ENCODE results near the gene RTN4R. TPM values are rescaled to one million over a fixed set of nuclear protein-coding genes. Genes with fewer than 3 reads are reported as not detected.

Gene RTN4R
- total RNA-seq, 4 donors from 2014 or later: 0.64 to 22.8 (median 3.0) TPM; not detected in 1

DNA sequence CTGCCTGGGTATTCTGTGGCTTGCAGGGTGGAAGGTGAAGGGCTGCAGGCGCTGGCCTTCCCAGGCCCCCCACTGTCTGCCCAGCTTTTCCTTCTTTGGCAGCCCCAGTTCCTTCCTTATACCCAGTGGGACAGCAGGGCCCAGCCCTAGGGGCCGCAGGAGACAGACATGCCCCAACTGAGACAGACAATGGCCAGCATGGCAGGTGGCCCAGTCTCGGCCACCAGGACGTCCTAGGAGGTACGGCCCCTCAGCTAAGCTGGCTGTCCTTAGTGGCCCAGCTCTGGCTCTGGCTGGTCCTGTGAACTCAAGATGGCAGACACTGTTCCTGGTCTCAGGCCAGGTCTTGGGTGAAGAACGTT is 35.9 kb downstream of the RTN4R start:
- DNase-seq: no peak
- TF ChIP-seq POLR2A (IDR thresholded peaks at IDR 0.05) (no peak), EP300 (IDR thresholded peaks at IDR 0.05; ENCODE audit: low read depth) (no peak), POLR2AphosphoS5 (IDR thresholded peaks at IDR 0.05) (no peak)
- TF ChIP-seq, protein P1, sequence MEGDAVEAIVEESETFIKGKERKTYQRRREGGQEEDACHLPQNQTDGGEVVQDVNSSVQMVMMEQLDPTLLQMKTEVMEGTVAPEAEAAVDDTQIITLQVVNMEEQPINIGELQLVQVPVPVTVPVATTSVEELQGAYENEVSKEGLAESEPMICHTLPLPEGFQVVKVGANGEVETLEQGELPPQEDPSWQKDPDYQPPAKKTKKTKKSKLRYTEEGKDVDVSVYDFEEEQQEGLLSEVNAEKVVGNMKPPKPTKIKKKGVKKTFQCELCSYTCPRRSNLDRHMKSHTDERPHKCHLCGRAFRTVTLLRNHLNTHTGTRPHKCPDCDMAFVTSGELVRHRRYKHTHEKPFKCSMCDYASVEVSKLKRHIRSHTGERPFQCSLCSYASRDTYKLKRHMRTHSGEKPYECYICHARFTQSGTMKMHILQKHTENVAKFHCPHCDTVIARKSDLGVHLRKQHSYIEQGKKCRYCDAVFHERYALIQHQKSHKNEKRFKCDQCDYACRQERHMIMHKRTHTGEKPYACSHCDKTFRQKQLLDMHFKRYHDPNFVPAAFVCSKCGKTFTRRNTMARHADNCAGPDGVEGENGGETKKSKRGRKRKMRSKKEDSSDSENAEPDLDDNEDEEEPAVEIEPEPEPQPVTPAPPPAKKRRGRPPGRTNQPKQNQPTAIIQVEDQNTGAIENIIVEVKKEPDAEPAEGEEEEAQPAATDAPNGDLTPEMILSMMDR (IDR thresholded peaks at IDR 0.05): no peak
- WGBS, 2 donors (ENCODE audit: low coverage in 1 of 2): 87% methylated on average over 6 of the region's 6 CpGs; no CpG with 5 or more reads in 1 of the 2 donors
- Histone ChIP-seq H3K36me3 (no peaks in the 10 kb centered on the region), H3K27me3 (no peaks in the 10 kb centered on the region), H3K4me1 (no peaks in the 10 kb centered on the region), H3K4me3 (no peak overlapping the region), H3K9me3 (no peaks in the 10 kb centered on the region), H3K27ac (no peak overlapping the region)
- in situ Hi-C loops (cut with MboI; ENCODE audit: low pct_ligation_motif_present in 1 of 4, low pct_unique_long_range_greater_than_20kb in 1 of 4, low sequenced_read_pairs in 3 of 4) (no loop called here), intact Hi-C loops (cut with DNase I; ENCODE audit: low total_unique reads) (no loop called here)

DNA sequence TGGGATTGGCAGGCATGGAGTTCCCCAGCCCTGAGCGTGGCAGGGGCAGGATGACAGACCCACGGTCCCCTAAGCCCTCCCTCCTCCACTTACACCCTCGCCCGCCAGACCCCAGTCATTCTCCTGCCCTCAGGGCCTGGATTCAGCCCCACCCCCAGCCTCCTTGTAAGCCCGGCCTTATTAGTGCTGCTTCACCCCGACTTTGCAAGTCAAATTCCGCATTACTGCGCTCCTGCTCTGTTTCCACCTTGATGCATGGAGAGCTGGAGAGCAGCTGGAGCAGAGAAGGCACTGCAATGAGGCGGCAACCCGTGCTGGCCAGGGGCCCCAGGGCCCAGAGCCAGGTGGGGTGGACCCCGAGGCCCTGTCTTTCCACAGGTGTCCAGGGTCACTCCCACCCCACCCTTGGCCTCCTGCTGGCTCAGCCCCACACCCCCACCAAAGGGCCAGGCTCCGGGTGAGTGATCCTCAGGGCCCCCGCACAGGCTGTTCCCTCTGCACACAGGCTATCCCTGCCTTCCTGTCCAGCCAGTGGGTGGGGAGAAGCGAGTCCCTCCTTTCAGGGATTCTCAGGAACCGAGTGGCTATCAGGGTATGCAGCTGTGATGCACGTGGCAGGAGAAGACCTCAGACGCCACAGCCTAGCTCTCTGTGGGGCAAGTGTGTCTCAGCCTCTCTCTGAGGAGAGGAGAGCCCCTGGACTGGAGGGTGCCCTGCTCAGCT is 36.4 kb downstream of the RTN4R start:
- Histone ChIP-seq H3K4me3 (no peak overlapping the region), H3K27ac (no peak overlapping the region), H3K4me1 (no peaks in the 10 kb centered on the region), H3K36me3 (no peaks in the 10 kb centered on the region), H3K9me3 (no peaks in the 10 kb centered on the region), H3K27me3 (no peaks in the 10 kb centered on the region)
- no peak for DNase-seq
- intact Hi-C loops (cut with DNase I; ENCODE audit: low total_unique reads) (no loop called here), in situ Hi-C loops (cut with MboI; ENCODE audit: low pct_ligation_motif_present in 1 of 4, low pct_unique_long_range_greater_than_20kb in 1 of 4, low sequenced_read_pairs in 3 of 4) (no loop called here)
- WGBS, 2 donors (ENCODE audit: low coverage in 1 of 2): 72% methylated on average over 17 of the region's 17 CpGs; no CpG with 5 or more reads in 1 of the 2 donors
- TF ChIP-seq, protein P1 (IDR thresholded peaks at IDR 0.05): no peak
- TF ChIP-seq POLR2A (IDR thresholded peaks at IDR 0.05): no peak
- no peak for TF ChIP-seq EP300 (IDR thresholded peaks at IDR 0.05; ENCODE audit: low read depth)
- TF ChIP-seq POLR2AphosphoS5 (IDR thresholded peaks at IDR 0.05): no peak

DNA sequence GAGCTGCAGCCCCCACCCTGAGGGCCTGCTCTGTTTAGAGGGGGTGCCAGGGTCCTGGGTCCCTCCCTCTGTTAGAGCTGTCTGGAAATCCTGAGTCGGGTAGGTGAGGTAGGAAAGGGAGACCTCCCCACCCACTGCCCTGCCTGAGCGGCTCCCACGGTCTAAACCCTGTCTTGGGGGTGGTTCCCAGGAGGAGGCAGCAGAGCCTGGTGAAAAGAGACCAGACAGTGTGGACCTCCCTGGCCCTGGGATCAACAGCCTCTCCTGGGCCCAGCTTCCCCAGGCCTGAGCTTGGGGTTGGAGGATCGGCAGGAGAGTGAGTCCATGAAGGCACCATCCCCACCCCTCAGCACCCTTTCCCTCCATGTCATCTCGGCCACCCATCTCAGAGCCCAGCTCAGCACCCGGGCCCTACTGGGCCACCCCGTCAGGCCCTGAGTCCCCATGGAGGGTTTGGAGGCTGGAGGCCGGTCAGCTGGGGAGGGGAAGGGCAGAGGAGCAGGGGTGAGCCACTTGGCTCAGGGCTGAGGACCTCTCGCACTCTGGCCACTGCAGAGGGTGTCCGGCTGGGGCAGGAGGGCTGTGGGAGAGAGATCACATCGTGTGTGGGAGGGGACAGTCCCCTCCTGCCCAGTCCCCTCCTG is 37.2 kb downstream of the RTN4R start:
- no peaks in the 10 kb centered on the region for H3K9me3 ChIP-seq
- intact Hi-C loops (cut with DNase I; ENCODE audit: low total_unique reads): no loop called here
- DNase-seq: no peak
- no peak overlapping the region for H3K27ac ChIP-seq
- in situ Hi-C loops (cut with MboI; ENCODE audit: low pct_ligation_motif_present in 1 of 4, low pct_unique_long_range_greater_than_20kb in 1 of 4, low sequenced_read_pairs in 3 of 4): no loop called here
- H3K27me3 ChIP-seq: no peaks in the 10 kb centered on the region
- no peaks in the 10 kb centered on the region for H3K4me1 ChIP-seq
- TF ChIP-seq EP300 (IDR thresholded peaks at IDR 0.05; ENCODE audit: low read depth): no peak
- TF ChIP-seq, protein P1 (IDR thresholded peaks at IDR 0.05): no peak
- no peak for TF ChIP-seq POLR2A (IDR thresholded peaks at IDR 0.05)
- TF ChIP-seq POLR2AphosphoS5 (IDR thresholded peaks at IDR 0.05): no peak
- no peaks in the 10 kb centered on the region for H3K36me3 ChIP-seq
- 85% methylated on average over 11 of the region's 11 CpGs; no CpG with 5 or more reads in 1 of the 2 donors for WGBS, 2 donors (ENCODE audit: low coverage in 1 of 2)
- H3K4me3 ChIP-seq: no peak overlapping the region

DNA sequence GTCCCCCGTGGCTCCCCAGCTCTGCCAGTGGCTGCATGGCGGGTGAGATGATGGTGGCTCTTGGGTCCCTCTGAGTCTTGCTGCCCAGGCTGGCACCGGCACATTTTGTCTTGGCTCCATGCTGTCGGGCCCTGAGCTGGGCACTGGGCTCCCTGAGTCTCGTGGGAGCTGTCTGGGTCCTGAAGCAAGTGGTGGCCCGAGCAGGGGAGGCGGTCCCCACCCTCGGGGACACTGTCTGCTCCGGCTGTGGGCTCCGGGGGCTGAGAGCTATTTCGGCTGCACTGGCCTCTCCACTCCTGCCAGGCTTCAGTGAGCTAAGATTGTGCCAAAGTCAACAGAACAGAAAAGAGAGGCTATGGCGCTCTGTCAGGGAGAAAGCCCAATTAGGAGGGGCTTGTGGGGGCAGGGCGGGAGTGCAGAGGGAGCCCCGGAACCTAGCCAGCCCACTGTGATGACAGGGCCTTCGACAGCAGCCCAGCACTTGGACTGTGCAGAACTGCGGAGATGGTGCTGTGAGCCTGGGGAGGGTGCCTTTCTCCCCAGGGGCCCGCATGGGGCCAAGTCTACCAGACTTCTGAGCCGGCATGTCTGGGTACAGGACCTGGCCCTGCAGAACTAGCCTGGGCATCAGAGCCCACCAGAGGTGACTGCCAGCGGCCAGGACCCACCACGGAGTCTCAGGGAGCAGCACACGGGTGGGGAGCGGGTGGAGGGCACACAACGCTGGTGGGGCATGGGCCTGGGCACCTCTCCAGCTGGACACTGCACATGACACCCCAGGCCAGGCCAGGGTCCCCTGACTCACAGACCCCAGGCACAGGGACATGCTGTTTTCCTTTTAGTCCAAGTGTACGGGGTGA is 38.0 kb downstream of the RTN4R start:
- Histone ChIP-seq H3K27ac (no peak overlapping the region), H3K27me3 (no peaks in the 10 kb centered on the region), H3K4me3 (no peak overlapping the region), H3K36me3 (no peaks in the 10 kb centered on the region), H3K9me3 (no peaks in the 10 kb centered on the region), H3K4me1 (no peaks in the 10 kb centered on the region)
- in situ Hi-C loops (cut with MboI; ENCODE audit: low pct_ligation_motif_present in 1 of 4, low pct_unique_long_range_greater_than_20kb in 1 of 4, low sequenced_read_pairs in 3 of 4) (no loop called here), intact Hi-C loops (cut with DNase I; ENCODE audit: low total_unique reads) (no loop called here)
- 40 to 62% methylated on average over 1 to 16 of the region's 24 CpGs for WGBS, 2 donors (ENCODE audit: low coverage in 1 of 2)
- TF ChIP-seq POLR2AphosphoS5 (IDR thresholded peaks at IDR 0.05): no peak
- TF ChIP-seq, protein P1 (IDR thresholded peaks at IDR 0.05): no peak
- TF ChIP-seq POLR2A (IDR thresholded peaks at IDR 0.05): no peak
- TF ChIP-seq EP300 (IDR thresholded peaks at IDR 0.05; ENCODE audit: low read depth): no peak
- DNase-seq: no peak
